GM13976 (cell line): ENCODE data around the gene NAA38.

Source experiments
- DNase-seq: peaks from one replicate; pipeline ENCODE4 v3.0.0; 2012; ENCODE audit warnings: low spot score
- CTCF ChIP-seq: IDR thresholded peaks from 2 replicates; pipeline ENCODE4 v1.5.1; 2012; ENCODE audit warnings: borderline replicate concordance, mild to moderate bottlenecking; ENCODE audit not compliant: insufficient read depth; ENCODE audit errors: extremely low read depth, missing control alignments, control extremely low read depth
- in situ Hi-C: fragments of 300-500 bp; cut with MboI; formaldehyde crosslinking; loops from one replicate; pipeline ENCODE4 v1.12.0; 2022; ENCODE audit warnings: low sequenced_read_pairs, mixed read lengths, inconsistent platforms; ENCODE audit not compliant: unreplicated experiment

The NAA38 gene

GRCh38 chr17:7839876-7840261 is 17.5 kb downstream of the NAA38 start:
- no peak for DNase-seq
- in situ Hi-C loops: no loop called here
- no peak for TF ChIP-seq CTCF

- no peak for TF ChIP-seq CTCF
- in situ Hi-C loops: no loop called here
- no peak for DNase-seq
Measured at GRCh38 chr17:7839190-7839875, 18.0 kb downstream of the NAA38 start.

- in situ Hi-C loops: no loop called here
- TF ChIP-seq CTCF: no peak
- DNase-seq: no peak
Measured at GRCh38 chr17:7838090-7839075, 19.0 kb downstream of the NAA38 start.

GRCh38 chr17:7837408-7838088 is 19.8 kb downstream of the NAA38 start:
- no peak for DNase-seq
- TF ChIP-seq CTCF: no peak
- in situ Hi-C loops: no loop called here

- DNase-seq: no peak
- TF ChIP-seq CTCF: no peak
- in situ Hi-C loops: no loop called here
Measured at GRCh38 chr17:7836596-7837407, 20.6 kb downstream of the NAA38 start.
